T-helper 22 cell (primary cell): Measurements from ENCODE around the gene EYS.
"Not testable (repeated sequence)": the region's sequence is repeated elsewhere in the genome, so short reads cannot be mapped to it uniquely, and the experiment has no call there.

Source experiments
- DNase-seq: peaks from one replicate; pipeline ENCODE4 v3.0.0-alpha.2; 2020; ENCODE audit warnings: low read depth

Gene EYS

DNA sequence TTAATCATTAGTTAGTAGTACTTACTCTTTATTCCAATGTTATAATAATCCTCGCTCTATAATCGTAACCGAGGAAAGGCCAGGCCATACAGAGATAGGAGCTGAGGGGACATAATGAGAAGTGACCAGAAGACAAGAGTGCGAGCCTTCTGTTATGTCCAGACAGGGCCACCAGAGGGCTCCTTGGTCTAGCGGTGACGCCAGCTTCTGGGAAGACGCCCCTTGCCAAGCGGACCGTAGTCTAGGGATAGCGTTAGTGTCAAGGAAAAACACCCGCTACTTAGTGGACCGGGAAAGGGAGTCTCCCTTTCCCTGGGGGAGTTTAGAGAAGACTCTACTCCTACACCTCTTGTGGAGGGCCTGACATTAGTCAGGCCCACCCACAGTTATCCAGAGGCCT lies 1237.6 kb downstream of the EYS start:
- DNase-seq = not testable (repeated sequence)

DNA sequence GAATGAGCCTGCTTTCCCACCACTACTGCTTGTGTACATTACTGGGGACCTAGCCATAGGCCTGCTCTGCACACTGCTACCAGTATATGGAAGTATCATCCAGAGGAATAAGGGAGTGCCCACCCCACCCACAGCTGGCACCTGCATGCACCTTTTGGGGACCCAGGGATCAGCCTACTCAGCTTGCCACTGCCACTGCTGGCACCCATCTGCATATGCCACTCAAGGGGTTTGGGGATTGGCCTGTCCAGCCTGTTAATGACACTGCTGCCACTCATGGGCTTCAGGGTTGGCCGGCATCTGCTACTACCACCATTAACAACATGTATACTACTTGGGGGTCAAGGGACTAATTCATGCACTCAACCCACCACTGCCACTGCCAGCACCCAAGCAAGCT lies 1239.4 kb downstream of the EYS start:
- DNase-seq = no peak

DNA sequence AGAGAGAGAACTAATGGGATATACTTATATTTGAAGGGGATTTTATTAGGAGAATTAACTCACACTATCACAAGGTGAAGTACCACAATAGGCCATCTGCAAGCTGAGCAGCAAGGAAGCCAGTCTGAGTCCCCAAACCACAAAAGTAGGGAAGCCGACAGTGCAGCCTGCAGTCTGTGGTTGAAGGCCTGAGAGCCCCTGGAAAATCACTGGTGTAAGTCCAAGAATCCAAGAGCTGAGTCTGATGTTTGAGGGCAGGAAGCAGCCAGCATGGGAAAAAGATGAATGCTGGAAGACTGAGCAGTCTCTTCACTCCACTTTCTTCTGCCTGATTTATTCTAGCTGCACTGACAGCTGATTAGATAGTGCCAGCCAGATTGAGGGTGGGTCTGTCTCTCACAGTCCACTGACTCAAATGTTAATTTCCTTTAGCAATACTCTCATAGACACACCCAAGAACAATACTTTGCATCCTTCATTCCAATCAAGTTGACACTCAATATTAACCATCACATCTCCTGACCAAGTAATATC lies 1247.5 kb downstream of the EYS start:
- no peak for DNase-seq

DNA sequence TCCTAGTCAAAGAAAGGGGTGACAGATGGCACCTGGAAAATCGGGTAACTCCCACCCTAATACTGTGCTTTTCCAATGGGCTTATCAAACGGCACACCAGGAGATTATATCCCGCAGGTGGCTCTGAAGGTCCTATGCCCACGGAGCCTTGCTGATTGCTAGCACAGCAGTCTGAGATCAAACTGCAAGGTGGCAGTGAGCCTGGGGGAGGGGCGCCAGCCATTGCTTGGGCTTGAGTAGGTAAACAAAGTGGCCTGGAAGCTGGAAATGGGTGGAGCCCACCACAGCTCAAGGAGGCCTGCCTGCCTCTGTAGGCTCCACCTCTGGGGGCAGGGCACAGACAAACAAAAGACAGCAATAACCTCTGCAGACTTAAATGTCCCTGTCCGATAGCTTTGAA lies 1258.9 kb downstream of the EYS start:
- DNase-seq = not testable (repeated sequence)

GRCh38 chr6:64445038-64445437 lies 1262.0 kb downstream of the EYS start:
- no peak for DNase-seq

DNA sequence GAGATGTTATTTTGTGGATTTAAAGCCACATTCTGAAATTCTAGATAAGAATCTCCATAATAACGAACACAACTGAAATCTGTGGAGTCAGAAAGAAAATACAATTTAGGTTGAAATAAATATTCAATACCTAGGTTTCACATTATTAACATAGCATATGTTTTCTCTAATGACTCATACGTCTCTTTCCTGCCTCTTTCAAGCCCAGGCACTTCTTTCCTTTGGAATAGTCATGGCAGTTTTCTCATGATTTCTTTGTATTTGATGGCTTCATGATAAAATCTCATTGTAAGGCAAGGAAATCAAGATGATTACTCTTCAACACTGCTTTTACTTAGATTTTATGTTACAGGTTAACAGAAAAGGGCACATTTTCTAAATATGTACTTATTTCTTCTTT lies 1267.8 kb downstream of the EYS start:
- DNase-seq = no peak

DNA sequence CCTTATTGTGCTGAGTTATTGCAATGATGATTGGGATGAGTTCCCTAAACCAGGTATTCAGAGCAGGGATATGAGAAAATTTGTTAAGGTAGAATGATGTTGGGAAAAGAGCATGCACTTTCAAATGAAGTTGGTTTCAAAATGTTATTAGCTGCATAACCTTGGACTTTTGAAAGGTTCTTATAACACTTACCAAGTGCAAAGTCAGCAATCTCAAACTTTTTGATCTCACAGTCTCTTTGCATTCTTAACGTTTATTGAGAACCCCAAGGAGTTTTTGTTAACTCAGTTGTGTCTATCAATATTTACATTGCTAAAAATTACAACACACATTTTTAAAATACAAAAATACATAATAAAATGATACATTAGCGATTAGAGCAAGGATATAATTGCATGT lies 1269.0 kb downstream of the EYS start:
- DNase-seq = no peak

DNA sequence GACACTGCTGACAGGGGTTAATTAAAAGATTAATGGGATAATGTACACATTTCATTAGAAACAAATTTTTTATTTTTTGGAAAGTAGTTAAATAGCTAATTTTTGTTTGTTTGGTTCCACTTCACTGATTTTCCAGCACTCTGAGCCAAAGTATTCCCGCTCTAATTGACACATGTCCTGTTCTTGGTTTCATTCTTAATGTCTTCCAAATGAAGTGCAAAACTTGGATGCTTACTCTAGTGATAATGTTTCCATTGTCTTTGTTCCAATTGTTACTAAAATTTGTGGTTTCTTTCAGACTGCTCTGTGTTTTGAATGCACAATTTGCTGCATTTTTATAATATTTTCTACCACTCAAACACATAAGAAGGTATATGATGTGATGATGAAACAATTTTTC lies 1277.1 kb downstream of the EYS start:
- DNase-seq = no peak

GRCh38 chr6:64428186-64428585 lies 1278.8 kb downstream of the EYS start:
- no peak for DNase-seq

GRCh38 chr6:64415926-64416325 lies 1291.1 kb downstream of the EYS start:
- DNase-seq = no peak

DNA sequence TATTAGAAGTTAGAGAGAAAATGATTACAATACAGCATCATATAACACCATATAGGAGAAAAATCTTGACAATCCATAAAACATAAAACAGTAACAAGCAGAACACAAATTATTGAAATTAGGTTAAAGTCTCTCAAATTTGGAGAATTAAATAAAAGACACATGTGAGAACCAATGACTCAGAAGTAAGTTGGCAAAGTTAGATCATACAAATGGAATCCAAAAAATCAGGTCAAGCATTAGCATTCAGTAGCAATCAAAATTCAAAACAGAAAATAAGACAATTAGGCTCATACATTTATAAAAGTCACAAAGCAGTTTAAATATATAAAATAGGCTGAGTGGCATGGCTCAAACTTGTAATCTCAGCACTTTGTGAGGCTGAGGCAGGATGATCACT lies 1295.8 kb downstream of the EYS start:
- no peak for DNase-seq

GRCh38 chr6:64409948-64410347 lies 1297.1 kb downstream of the EYS start:
- DNase-seq = no peak

- no peak for DNase-seq
These were observed 1302.6 kb downstream of the EYS start for GRCh38 chr6:64404396-64404795.

DNA sequence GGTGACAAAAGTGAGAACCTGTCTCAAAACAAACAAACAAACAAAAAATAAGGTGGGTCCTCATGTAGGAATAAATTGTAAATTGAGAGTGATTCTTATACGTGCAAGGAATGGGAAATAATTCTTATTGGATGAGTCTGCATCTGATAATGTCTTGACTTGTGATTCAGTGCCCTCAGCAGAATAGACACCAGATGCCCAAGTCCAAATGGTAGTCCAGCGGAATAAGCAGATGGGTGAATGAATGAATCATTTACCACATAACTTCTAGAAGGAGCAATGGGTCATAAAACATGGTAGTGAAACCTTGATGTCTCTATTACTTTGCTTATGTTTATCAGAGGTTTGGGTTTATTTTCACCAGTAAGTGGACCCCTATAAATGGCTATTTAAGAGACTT lies 1323.7 kb downstream of the EYS start:
- no peak for DNase-seq

DNA sequence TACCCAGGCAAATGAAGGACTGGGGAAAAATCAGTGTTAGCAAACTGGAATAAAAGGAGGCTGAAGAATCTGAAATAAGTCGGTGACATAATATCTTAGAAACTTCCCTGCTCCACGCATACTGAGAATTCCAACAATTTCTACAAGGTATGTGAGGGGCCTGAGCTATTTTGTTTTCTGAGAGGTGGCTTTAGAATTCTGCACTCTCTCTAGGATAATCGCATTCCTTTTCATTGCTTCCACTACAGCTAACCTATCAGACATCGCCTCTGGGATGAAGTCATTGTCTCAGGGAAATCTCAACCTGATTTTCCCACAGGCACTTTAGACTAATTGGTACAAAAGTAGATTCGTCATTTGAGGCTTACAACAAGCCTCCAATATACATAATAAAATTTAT lies 1330.6 kb downstream of the EYS start:
- no peak for DNase-seq

DNA sequence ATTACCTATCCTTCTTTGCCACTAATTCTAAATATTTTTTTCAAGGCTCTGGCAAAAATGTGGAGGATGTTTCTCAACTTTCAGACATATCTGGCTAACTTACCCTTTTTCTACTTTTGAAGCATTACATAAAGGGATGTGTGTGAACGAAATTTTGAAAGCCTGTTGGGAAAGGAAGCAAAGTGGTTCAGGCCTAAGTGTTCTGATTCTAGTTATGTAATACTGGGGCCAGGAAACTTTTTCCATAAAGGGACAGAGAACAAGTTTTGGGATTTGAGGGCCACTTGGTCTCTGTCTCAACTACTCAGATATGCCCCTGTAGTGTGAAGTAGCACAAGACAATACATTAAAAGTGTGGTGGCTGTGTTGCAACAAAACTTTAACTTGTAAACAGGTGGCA lies 1349.6 kb downstream of the EYS start:
- DNase-seq = no peak

GRCh38 chr6:64347411-64347810 lies 1359.6 kb downstream of the EYS start:
- DNase-seq = no peak

DNA sequence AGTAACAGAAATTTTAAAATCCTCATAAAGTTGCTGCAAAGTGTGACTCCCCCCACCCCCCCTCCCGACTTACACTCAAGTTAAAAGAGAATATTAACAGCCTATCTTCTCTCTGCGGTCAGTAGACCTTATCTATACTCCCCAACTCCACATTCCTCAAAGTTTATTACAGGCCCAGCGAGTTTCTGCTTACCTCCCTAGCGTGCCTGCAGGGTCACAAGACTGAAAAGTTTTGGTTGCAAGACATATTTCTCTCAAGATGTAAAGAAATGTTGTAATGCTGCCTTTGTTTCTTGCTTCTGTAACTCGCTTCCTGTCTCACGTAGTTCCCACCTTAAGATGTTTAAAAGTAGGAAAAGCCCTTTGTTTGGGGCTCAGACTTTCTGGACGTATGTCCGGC lies 1371.8 kb downstream of the EYS start:
- no peak for DNase-seq

GRCh38 chr6:64334636-64335035 lies 1372.4 kb downstream of the EYS start:
- DNase-seq = no peak

DNA sequence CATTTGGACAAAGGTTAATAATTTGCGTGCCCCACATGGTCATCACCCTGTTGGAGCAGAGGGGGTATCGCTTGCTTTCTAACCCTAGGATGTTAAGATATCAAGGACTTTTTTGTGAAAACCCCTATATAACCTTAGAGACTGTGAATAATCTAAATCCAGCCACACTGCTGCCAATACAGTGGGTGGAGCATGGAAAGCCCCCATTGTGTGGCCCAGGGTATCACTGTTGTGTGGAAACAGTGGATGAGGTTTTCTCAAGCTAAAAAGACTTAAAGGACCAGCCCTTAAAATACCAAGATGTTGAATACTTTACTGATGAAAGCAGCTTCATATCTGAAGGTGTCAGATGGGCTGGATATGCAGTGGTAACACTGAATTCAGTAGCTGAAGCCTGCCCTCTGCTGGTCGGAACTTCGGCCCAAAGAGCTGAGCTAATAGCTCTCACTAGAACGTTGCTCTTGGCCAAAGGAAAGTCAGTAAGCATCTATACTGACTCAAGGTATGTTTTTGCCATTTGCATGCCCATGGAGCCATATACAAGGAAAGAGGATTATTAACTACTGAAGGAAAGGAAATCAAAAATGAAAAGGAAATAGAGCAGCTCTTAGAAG lies 1376.2 kb downstream of the EYS start:
- no peak for DNase-seq

DNA sequence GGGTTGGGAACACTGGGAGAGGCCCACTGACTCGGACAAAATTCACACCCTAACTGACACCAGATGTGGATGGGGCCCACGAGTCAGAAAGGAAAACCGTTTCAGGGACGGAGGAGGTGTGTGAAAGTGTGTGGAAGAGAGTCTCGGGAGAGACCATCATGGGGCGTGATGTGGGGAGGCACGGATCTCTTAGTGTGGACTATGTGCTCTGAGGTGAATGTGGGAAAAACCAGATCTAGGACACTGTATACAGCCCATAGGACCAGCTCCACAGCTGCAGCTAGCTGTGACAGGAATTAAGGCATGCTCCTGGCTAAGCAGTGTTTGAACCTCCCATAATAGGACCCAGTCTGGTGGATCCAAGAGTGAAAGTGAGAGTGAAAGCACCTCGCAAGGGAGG lies 1380.1 kb downstream of the EYS start:
- no peak for DNase-seq

- DNase-seq = no peak
These were observed 1381.9 kb downstream of the EYS start for GRCh38 chr6:64325093-64325492.

DNA sequence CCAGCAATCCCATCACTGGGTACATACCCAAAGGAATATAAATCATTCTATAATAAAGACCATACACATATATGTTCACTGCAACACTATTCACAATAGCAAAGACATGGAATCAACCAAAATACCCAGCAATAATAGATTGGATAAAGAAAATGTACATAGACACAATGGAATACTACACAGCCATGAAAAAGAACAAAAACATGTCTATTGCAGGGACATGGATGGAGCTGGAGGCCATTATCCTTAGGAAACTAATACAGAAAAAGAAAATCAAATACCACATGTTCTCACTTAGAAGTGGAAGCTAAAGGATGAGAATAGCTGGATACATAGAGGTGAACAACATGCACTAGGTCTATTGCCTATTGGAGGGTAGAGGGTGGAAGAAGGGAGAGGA lies 1396.8 kb downstream of the EYS start:
- DNase-seq = no peak
